SH-SY5Y (cell line): ENCODE data around the gene IPCEF1.

Experiments
- GATA2 ChIP-seq: IDR thresholded peaks from 2 replicates; pipeline ENCODE4 v1.6.1; 2011; ENCODE audit warnings: mild to moderate bottlenecking, low read depth, low read length
- GATA3 ChIP-seq: IDR thresholded peaks from 2 replicates; pipeline ENCODE4 v1.6.1; 2011; ENCODE audit warnings: low read depth, mild to moderate bottlenecking, low read length, moderate library complexity

The IPCEF1 gene

DNA sequence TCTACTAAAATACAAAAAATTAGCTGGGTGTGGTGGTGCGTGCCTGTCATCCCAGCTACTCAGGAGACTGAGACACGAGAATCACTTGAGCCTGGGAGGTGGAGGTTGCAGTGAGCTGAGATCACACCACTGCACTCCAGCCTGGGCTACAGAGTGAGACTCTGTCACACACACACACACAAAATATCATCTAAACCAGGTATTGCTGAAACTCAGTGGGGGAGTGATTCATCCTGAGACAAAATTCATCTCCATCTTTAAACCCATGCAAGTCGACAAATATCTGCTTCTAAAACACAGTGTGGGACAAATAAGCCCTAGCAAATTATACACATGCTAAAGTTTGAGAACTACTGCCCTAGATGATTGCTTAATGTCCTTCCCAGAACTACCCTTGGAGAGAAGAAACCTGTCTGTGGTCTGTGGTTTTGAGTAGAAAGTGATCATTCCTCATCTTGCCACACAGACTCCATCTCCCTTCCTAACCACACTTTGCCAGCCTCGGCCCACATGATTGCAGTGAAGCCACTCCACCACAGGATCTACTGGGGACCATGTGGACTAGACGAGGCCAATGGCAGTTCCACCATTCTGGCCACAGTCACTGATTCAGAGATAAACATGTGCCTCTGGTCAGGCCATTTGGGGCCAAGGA is 187.3 kb downstream of the IPCEF1 start:
- TF ChIP-seq GATA3 (no peak), GATA2 (no peak)

DNA sequence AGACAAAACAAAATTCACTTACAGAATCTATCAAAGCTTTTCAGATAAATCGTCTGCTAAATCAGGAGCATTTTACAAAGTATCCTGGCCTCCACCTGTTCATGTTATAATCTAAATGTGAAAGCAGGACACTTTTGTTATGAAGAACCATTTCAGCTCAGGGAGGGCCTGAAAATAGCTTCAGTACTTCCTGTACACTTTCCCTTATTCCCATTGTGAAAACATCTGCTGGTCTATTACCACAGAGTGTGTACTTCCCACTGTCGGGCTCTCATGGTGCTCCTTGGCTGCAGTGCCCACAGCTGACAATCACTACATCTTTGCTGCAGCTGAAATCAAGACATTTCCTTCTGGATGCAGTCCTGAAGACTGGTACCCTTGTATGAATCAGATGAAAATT is 189.5 kb downstream of the IPCEF1 start:
- no peak for TF ChIP-seq GATA2
- no peak for TF ChIP-seq GATA3

- no peak for TF ChIP-seq GATA2
- TF ChIP-seq GATA3 = no peak
These were observed 190.5 kb downstream of the IPCEF1 start for GRCh38 chr6:154166140-154166539.

DNA sequence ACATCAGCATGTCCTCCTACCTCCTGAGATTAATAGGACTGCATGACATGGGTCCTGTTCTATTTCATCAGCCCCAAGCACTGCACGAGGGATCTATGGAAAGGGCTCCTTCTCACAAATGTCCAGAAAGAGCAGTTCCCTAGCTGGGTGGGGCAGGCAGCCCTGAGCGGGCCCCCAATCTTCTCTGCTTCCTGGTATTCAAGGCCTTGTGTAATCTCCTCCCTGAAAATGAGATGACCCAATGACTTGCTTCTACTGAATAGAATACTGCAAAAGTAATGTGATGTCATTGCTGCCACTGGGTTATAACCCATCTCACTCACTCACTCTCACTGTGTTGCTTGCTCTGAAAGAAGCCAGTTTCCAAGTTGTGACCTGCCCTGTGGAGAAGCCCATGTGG is 191.1 kb downstream of the IPCEF1 start:
- TF ChIP-seq GATA3 (no peak), GATA2 (no peak)

GRCh38 chr6:154164397-154164796 is 192.2 kb downstream of the IPCEF1 start:
- TF ChIP-seq GATA2 (no peak), GATA3 (no peak)

DNA sequence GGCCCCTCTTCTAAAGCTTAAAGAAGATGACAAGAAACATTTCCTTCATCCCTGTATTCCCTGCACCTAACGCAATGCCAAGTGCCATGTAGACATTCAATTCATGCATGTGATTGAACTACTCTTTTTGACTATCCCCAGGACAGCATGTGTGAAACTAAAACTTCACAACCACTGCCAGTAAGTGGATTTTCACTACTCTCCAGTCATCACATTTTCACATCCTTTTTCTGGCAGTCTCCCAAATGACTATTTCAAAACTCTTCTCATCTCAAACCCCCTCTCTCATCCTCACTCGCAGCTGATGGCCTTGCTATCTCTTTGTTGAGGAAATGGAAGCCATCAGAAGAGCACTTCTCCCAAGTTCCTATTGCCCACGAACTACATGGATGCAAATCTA is 194.9 kb downstream of the IPCEF1 start:
- TF ChIP-seq GATA3 (no peak), GATA2 (no peak)

- TF ChIP-seq GATA2 = no peak
- no peak for TF ChIP-seq GATA3
These were observed 197.5 kb downstream of the IPCEF1 start for GRCh38 chr6:154159126-154159525.

GRCh38 chr6:154157706-154158105 is 198.9 kb downstream of the IPCEF1 start:
- no peak for TF ChIP-seq GATA2

- no peak for TF ChIP-seq GATA3
- TF ChIP-seq GATA2 = no peak
These were observed 199.5 kb downstream of the IPCEF1 start for GRCh38 chr6:154157082-154157481.

DNA sequence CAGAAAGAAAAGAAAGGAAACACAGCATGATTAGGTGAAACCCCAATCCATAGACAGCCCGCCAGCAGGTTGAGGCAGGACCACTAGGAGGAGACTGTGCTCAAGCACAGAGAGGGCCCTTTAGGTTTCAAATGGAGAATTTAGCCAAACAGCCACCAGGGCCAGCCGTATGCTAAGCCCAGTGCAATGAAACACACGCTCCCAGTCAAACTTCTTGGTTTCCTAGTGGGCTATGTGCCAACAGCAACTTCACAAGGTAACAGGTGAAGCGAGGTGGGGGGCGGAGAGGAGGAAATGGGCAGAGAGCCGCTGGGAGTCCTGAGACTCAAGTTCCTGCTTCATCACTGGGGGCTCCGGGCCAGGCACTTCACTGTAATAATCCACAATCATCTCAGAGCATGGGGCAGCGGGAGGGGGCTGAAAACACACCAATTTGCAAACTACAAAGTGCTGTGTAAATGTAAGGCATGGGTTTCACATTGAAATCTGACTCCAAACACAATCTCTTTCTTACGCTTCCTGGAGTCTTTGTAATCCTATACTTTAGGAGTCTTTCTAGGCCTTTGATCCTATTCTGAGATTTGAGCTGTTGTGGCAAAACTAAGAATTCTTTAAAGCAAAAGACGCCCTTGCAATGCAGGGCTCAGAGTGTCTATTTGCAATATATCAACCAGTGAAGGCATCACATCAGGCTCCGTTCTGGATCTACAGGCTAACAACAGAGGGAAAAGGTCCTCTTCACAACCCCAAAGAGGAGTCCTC is 200.3 kb downstream of the IPCEF1 start:
- TF ChIP-seq GATA2 (no peak), GATA3 (no peak)

DNA sequence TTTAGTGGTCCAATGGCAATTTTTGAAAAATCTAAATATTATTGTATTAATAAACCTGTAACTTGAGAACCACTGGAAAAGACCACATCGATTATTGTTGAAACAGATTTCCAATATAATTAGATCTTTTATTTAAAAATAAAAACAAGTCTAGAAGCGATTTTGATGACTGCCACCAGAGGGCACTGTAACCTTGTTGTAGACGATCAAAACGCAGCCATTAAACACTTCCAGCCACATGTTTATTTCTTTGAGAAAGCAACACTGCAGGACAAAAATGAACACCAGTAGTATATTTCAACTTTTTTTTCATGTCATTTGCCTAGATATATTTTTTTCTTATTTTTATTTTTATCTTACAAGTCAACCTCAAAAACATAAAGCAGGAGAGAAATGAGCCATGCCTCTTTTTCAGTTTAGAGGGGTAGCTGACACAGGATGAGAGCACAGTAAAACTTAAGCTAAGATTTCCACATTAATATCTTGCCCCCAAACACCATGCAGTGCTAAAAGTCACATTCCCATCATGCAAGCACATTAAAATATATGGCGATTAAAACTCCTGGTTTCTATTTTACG is 202.1 kb downstream of the IPCEF1 start:
- TF ChIP-seq GATA3 = no peak

- no peak for TF ChIP-seq GATA3
- TF ChIP-seq GATA2 = no peak
These were observed 212.8 kb downstream of the IPCEF1 start for GRCh38 chr6:154143753-154144152.

DNA sequence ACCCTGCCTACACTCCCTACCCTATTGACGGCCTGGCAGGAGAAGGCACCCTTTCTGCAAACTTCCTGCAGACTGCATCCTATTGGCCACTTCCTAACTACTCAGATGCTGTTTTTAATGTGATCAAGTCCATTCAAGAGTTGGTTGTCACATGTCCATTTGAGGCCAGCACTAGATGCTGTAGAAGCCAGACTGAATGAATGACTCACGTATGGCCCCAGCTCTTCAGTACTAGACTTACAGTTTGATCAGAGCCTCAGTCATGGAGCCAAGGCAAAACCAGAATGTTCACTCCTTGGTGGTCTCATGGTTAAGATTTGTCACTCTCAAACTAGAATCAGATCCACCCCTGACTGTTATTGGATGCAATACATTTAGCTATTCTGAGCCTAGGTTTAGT is 215.9 kb downstream of the IPCEF1 start:
- TF ChIP-seq GATA2 = no peak
- TF ChIP-seq GATA3 = no peak

GRCh38 chr6:154139892-154140291 is 216.7 kb downstream of the IPCEF1 start:
- TF ChIP-seq GATA2 (no peak), GATA3 (no peak)

DNA sequence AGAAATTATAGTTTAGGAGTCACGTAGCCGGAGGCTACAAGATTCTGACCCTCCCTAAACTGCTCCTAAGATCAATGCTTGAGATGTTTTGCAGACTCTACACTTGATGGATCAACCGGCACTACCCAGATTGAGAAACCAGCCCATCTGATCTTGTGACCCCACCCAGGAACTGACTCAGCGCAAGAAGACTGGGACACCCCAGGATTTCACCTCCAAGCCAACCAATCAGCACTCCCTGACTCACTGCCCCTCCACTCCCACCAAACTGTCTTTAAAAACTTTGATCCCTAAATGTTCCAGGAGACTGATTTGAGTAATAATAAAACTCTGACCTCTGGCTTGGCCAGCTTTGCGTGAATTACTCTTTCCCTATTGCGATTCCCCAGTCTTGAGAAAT is 217.8 kb downstream of the IPCEF1 start:
- TF ChIP-seq GATA3 = no peak
- no peak for TF ChIP-seq GATA2
